Tibial artery (tissue), 4 donors: Measurements from ENCODE around the gene CCDC138.

Source experiments
- DNase-seq, 2 donors: peaks; one replicate each; pipeline ENCODE4 v3.0.0-alpha.2; 2019
- H3K27ac ChIP-seq, 2 donors: fragments of 200-600 bp; sonication (generic) in 1 of 2; 1 replicate in 1 of 2; 2 replicates in 1 of 2; pipeline ENCODE4 v1.5.1; 2018 to 2019; ENCODE audit warnings: mild to moderate bottlenecking in 1 of 2
- H3K27me3 ChIP-seq, 2 donors: fragments of 200-600 bp; sonication (generic) in 1 of 2; one replicate each; pipeline versions ENCODE4 v1.5.1 to v1.6.0; 2016 to 2019
- H3K36me3 ChIP-seq, 3 donors: fragments of 200-600 bp; sonication (generic) in 2 of 3; one replicate each; pipeline ENCODE4 v1.5.1; 2016 to 2019; ENCODE audit warnings: mild to moderate bottlenecking in 2 of 3
- H3K4me1 ChIP-seq, 4 donors: fragments of 200-600 bp; sonication (generic) in 2 of 4; 1 replicate in 3 of 4; 2 replicates in 1 of 4; pipeline ENCODE4 v1.5.1; 2016 to 2019
- H3K4me3 ChIP-seq, 2 donors: fragments of 200-600 bp; sonication (generic) in 1 of 2; 1 replicate in 1 of 2; 2 replicates in 1 of 2; pipeline ENCODE4 v1.5.1; 2018 to 2019; ENCODE audit warnings: mild to moderate bottlenecking in 2 of 2
- H3K9me3 ChIP-seq, 3 donors: fragments of 200-600 bp; sonication (generic) in 1 of 3; one replicate each; pipeline ENCODE4 v1.5.1; 2016 to 2019
- intact Hi-C: fragments of 100-400 bp; cut with DNase I; formaldehyde crosslinking; loops from one replicate; pipeline ENCODE4 v1.15.0; 2023; ENCODE audit warnings: low total_unique reads
- TF ChIP-seq, protein P1 (sequence below), 2 experiments: fragments of 200-600 bp in 1 of 2; fragments of 450-650 bp in 1 of 2; IDR thresholded peaks; one replicate each; pipeline ENCODE4 v1.5.1; 2017 to 2019; ENCODE audit warnings: antibody characterized with exemption in 2 of 2, mild to moderate bottlenecking in 1 of 2, moderate library complexity in 1 of 2

CCDC138 gene

GRCh38 chr2:108916796-108917421 lies 130.3 kb downstream of the CCDC138 start:
- Histone ChIP-seq H3K9me3 (no peaks in the 10 kb centered on the region), H3K36me3 (no peaks in the 10 kb centered on the region), H3K27ac (no peak overlapping the region), H3K27me3 (peaks cover 0 to 12% of the 10 kb centered on the region in 2 donors), H3K4me1 (no peaks in the 10 kb centered on the region), H3K4me3 (no peak overlapping the region)
- TF ChIP-seq, protein P1, sequence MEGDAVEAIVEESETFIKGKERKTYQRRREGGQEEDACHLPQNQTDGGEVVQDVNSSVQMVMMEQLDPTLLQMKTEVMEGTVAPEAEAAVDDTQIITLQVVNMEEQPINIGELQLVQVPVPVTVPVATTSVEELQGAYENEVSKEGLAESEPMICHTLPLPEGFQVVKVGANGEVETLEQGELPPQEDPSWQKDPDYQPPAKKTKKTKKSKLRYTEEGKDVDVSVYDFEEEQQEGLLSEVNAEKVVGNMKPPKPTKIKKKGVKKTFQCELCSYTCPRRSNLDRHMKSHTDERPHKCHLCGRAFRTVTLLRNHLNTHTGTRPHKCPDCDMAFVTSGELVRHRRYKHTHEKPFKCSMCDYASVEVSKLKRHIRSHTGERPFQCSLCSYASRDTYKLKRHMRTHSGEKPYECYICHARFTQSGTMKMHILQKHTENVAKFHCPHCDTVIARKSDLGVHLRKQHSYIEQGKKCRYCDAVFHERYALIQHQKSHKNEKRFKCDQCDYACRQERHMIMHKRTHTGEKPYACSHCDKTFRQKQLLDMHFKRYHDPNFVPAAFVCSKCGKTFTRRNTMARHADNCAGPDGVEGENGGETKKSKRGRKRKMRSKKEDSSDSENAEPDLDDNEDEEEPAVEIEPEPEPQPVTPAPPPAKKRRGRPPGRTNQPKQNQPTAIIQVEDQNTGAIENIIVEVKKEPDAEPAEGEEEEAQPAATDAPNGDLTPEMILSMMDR (IDR thresholded peaks at IDR 0.05) = no peak
- intact Hi-C loops = no loop called here
- DNase-seq = no peak

GRCh38 chr2:108917526-108917925 lies 131.0 kb downstream of the CCDC138 start:
- TF ChIP-seq, protein P1 (IDR thresholded peaks at IDR 0.05) = no peak
- Histone ChIP-seq H3K9me3 (no peaks in the 10 kb centered on the region), H3K36me3 (no peaks in the 10 kb centered on the region), H3K27ac (no peak overlapping the region), H3K4me1 (no peaks in the 10 kb centered on the region), H3K4me3 (no peak overlapping the region), H3K27me3 (peaks cover 0 to 9% of the 10 kb centered on the region in 2 donors)
- intact Hi-C loops = no loop called here
- DNase-seq = peak in 1 of 2 donors; percentile 43

DNA sequence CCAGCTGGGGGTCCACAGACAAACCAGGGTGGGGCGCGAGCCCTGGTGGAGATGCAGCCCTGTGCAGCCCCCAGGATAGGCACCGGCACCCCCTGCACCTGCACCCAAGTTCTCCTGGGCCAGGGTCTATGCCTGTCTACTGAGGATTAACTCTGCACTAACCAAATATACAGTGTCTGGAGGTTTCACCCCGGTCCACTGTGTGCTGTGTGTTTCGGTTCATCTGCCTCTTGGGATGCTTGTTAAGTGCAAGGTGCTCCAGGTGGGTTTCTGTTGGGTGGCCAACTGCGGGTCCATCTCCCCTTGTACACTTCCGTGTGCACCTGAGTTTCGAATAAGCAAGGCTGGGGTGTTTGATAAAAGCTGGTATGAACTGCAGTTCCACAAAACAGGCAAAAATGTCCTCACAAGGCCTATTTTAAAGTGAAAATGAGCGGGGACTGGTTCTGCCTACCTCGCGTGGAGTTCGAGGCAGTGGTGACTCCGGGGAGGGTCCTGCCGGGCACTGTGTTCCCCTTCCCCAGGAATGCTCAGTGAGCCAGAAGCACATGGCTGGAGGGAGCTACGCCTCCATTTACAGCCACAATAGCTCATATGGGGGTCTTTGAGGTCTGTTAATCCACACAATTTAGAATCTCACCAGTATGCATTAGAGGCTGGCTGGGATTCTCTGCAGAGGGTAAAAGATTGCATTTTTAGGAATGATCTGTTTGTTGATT lies 131.7 kb downstream of the CCDC138 start:
- no peaks in the 10 kb centered on the region for H3K9me3 ChIP-seq
- intact Hi-C loops = no loop called here
- peak in 1 of 2 donors; percentile 51 for DNase-seq
- no peak overlapping the region for H3K27ac ChIP-seq
- TF ChIP-seq, protein P1 (IDR thresholded peaks at IDR 0.05) = no peak
- no peaks in the 10 kb centered on the region for H3K4me1 ChIP-seq
- H3K27me3 ChIP-seq = peaks cover 0 to 9% of the 10 kb centered on the region in 2 donors
- H3K36me3 ChIP-seq = no peaks in the 10 kb centered on the region
- H3K4me3 ChIP-seq = no peak overlapping the region

- TF ChIP-seq, protein P1 (IDR thresholded peaks at IDR 0.05) = no peak
- Histone ChIP-seq H3K36me3 (no peaks in the 10 kb centered on the region), H3K4me1 (no peaks in the 10 kb centered on the region), H3K27ac (no peak overlapping the region), H3K27me3 (peaks cover 0 to 9% of the 10 kb centered on the region in 2 donors), H3K4me3 (no peak overlapping the region), H3K9me3 (no peaks in the 10 kb centered on the region)
- intact Hi-C loops = no loop called here
- DNase-seq = peak in 1 of 2 donors; percentile 24
Observed at GRCh38 chr2:108918941-108919341, 132.4 kb downstream of the CCDC138 start.

- no peak overlapping the region for H3K4me3 ChIP-seq
- peak in 1 of 2 donors; percentile 41 for DNase-seq
- H3K27me3 ChIP-seq = peaks cover 0 to 9% of the 10 kb centered on the region in 2 donors
- no peaks in the 10 kb centered on the region for H3K4me1 ChIP-seq
- H3K27ac ChIP-seq = no peak overlapping the region
- no peaks in the 10 kb centered on the region for H3K36me3 ChIP-seq
- intact Hi-C loops = loop anchor here (10.0 kb wide), 1 partner anchor 595 kb away; no protein-coding TSS in a partner anchor
- TF ChIP-seq, protein P1 (IDR thresholded peaks at IDR 0.05) = no peak
- H3K9me3 ChIP-seq = no peaks in the 10 kb centered on the region
Observed at GRCh38 chr2:108919571-108920373, 133.2 kb downstream of the CCDC138 start.
